ENCODE results near the gene SPIN2B. TPM values are rescaled to one million over a fixed set of nuclear protein-coding genes. Genes with fewer than 3 reads are reported as not detected.

SPIN2B gene
- total and polyA plus RNA-seq, 10 of the 15 experiments (the other 5 are each of a cell fraction or from before 2014, with no cell fraction given) = 2.7 to 8.9 (median 6.0) TPM

- H3K9me3 ChIP-seq (replicated peaks; ENCODE audit: control insufficient read depth, insufficient read depth, low read length) = no peaks in the 10 kb centered on the region
- SMC1A ChIA-PET (ENCODE audit: uncharacterized antibody, unreplicated experiment) = no interaction called here
- CTCF ChIA-PET = no interaction called here
- no peaks in the 10 kb centered on the region for H3K4me1 ChIP-seq (ENCODE audit: control insufficient read depth, insufficient read depth, low read length)
- H3K36me3 ChIP-seq (ENCODE audit: control insufficient read depth in 2 of 2, insufficient read depth in 2 of 2, low read length in 1 of 2) = no peaks in the 10 kb centered on the region
- POLR2A ChIA-PET = no interaction called here
- no peaks in the 10 kb centered on the region for H4K20me1 ChIP-seq (ENCODE audit: control insufficient read depth, insufficient read depth)
- RAD21 ChIA-PET (ENCODE audit: unreplicated experiment) = no interaction called here
- 73% methylated on average over 28 of the region's 32 CpGs for WGBS (ENCODE audit: insufficient coverage, insufficient replicate concordance, low lambda C conversion rate, missing lambda C conversion rate)
- H3K4me2 ChIP-seq (ENCODE audit: control insufficient read depth, insufficient read depth) = no peak overlapping the region
- no peak overlapping the region for H3K9ac ChIP-seq (ENCODE audit: control insufficient read depth, insufficient read depth, low read length)
- BruUV-seq (replicated peaks) = no TSS peak
- no peak for TF ChIP-seq NFXL1 (IDR thresholded peaks at IDR 0.05; ENCODE audit: borderline replicate concordance)
- TF ChIP-seq ZNF384 (IDR thresholded peaks at IDR 0.05; ENCODE audit: borderline replicate concordance, low read depth, low read length) = no peak
- no peak for TF ChIP-seq TCF7 (IDR thresholded peaks at IDR 0.05; ENCODE audit: borderline replicate concordance)
- TF ChIP-seq SREBF2 (IDR thresholded peaks at IDR 0.05; ENCODE audit: low read length) = no peak
- no peak for TF ChIP-seq WRNIP1 (IDR thresholded peaks at IDR 0.05; ENCODE audit: borderline replicate concordance, low read depth, low read length)
- TF ChIP-seq POLR2A (IDR thresholded peaks at IDR 0.05; ENCODE audit: low read depth, low read length) = no peak
- no peak for TF ChIP-seq CUX1 (IDR thresholded peaks at IDR 0.05; ENCODE audit: insufficient replicate concordance, low read depth, low read length)
- TF ChIP-seq LARP7 (IDR thresholded peaks at IDR 0.05) = no peak
- TF ChIP-seq ZNF687 (IDR thresholded peaks at IDR 0.05) = no peak
- no peak for TF ChIP-seq USF1 (IDR thresholded peaks at IDR 0.05; ENCODE audit: borderline replicate concordance, extremely low read length, insufficient read depth, low read depth, low read length)
- no peak for TF ChIP-seq FOXM1 (IDR thresholded peaks at IDR 0.05; ENCODE audit: low read depth, low read length)
- no peak for TF ChIP-seq ATF3 (IDR thresholded peaks at IDR 0.05; ENCODE audit: borderline replicate concordance, extremely low read depth, low read depth, low read length)
- no peak for ATAC-seq
- in situ Hi-C loops (cut with MboI) (no loop called here), intact Hi-C loops (cut with micrococcal nuclease; ENCODE audit: unreplicated experiment) (no loop called here)
- H2AFZ ChIP-seq (ENCODE audit: control insufficient read depth, low read depth, low read length) = no peak overlapping the region
- no peak overlapping the region for H3K4me3 ChIP-seq
- no peaks in the 10 kb centered on the region for H3K79me2 ChIP-seq (ENCODE audit: control insufficient read depth, insufficient read depth, low read length)
- no peak for FAIRE-seq
- no peak overlapping the region for H3K27ac ChIP-seq (ENCODE audit: control insufficient read depth, insufficient read depth)
- H3K27me3 ChIP-seq (replicated peaks in 1 of 2; ENCODE audit: control insufficient read depth in 2 of 2, insufficient read depth in 2 of 2, low read length in 1 of 2) = no peaks in the 10 kb centered on the region
- no peak for DNase-seq (ENCODE audit: low read depth, low spot score)
These were observed 51.0 kb downstream of the SPIN2B start for GRCh38 chrX:57070185-57070984.

Measured in GM12878 (cell line).